GM12878 (cell line): ENCODE results near the gene TBC1D20. TPM values are rescaled to one million over a fixed set of nuclear protein-coding genes. Genes with fewer than 3 reads are reported as not detected.

ENCODE experiments used
- ATAC-seq: fragments of 200-7000 bp; cut with Tn5 transposase; 3 replicates; pipeline ENCODE4 v1.9.1; 2020; ENCODE audit warnings: mild to moderate bottlenecking, moderate library complexity
- BruUV-seq: library from RNA; stranded (reverse); fragments of 400-500 nt; replicated peaks from 2 replicates; lab custom pipeline; 2021; lab: Mats Ljungman, UMichigan
- CTCF ChIA-PET: fragments of 300-600 bp; sonication (Branson Sonifier 250); formaldehyde crosslinking; extraction: SDS; loops from one replicate; lab custom pipeline; 2021; ENCODE audit warnings: inconsistent platforms; lab: Yijun Ruan, JAX
- POLR2A ChIA-PET: fragments of 350-600 bp; formaldehyde crosslinking; extraction: SDS; loops from one replicate; lab custom pipeline; 2021; ENCODE audit warnings: inconsistent platforms; lab: Charles Lee
- RAD21 ChIA-PET: fragments of 300-600 bp; sonication (Branson Sonifier 250); formaldehyde crosslinking; loops from one replicate; lab custom pipeline; 2023; ENCODE audit warnings: antibody characterized with exemption; ENCODE audit not compliant: unreplicated experiment; lab: Charles Lee
- SMC1A ChIA-PET: fragments of 300-600 bp; sonication (Branson Sonifier 250); formaldehyde crosslinking; loops from one replicate; lab custom pipeline; 2023; ENCODE audit not compliant: unreplicated experiment, uncharacterized antibody; lab: Charles Lee
- DNase-seq: peaks from one replicate; pipeline ENCODE4 v3.0.0-alpha.2; 2011; ENCODE audit warnings: low read depth, low spot score
- FAIRE-seq: peaks from 3 replicates; lab custom pipeline; 2011; peaks lifted over from hg19 to GRCh38; lab: Jason Lieb, UNC
- H2AFZ ChIP-seq: 2 replicates; pipeline ENCODE4 v1.6.0; 2011; ENCODE audit warnings: low read depth, low read length, control low read depth; ENCODE audit not compliant: control insufficient read depth
- H3K27ac ChIP-seq: 2 replicates; pipeline ENCODE4 v1.5.1; 2011; ENCODE audit warnings: control low read depth; ENCODE audit not compliant: control insufficient read depth, insufficient read depth
- H3K27me3 ChIP-seq, 2 experiments: replicated peaks in 1 of 2; 2 replicates each; pipeline versions ENCODE4 v1.6.0 to v1.6.1; 2011; ENCODE audit warnings: low read length in 1 of 2; ENCODE audit not compliant: control insufficient read depth in 2 of 2, insufficient read depth in 2 of 2
- H3K36me3 ChIP-seq, 2 experiments: 2 replicates each; pipeline ENCODE4 v1.5.1; 2011; ENCODE audit warnings: low read length in 1 of 2; ENCODE audit not compliant: control insufficient read depth in 2 of 2, insufficient read depth in 2 of 2
- H3K4me1 ChIP-seq: 2 replicates; pipeline ENCODE4 v1.6.1; 2011; ENCODE audit warnings: mild to moderate bottlenecking, low read length, moderate library complexity, mixed read lengths; ENCODE audit not compliant: control insufficient read depth, insufficient read depth
- H3K4me2 ChIP-seq: 2 replicates; pipeline ENCODE4 v1.6.0; 2011; ENCODE audit warnings: control low read depth; ENCODE audit not compliant: control insufficient read depth, insufficient read depth
- H3K4me3 ChIP-seq: fragments of 200-600 bp; sonication (generic); 2 replicates; pipeline ENCODE4 v1.5.1; 2016
- H3K79me2 ChIP-seq: 2 replicates; pipeline ENCODE4 v1.6.0; 2011; ENCODE audit warnings: low read length; ENCODE audit not compliant: control insufficient read depth, insufficient read depth
- H3K9ac ChIP-seq: 2 replicates; pipeline ENCODE4 v1.8.0; 2011; ENCODE audit warnings: low read length, control low read depth, mixed read lengths; ENCODE audit not compliant: control insufficient read depth, insufficient read depth
- H3K9me3 ChIP-seq: replicated peaks from 3 replicates; pipeline ENCODE4 v1.5.1; 2011; ENCODE audit warnings: mild to moderate bottlenecking, low read length; ENCODE audit not compliant: control insufficient read depth, insufficient read depth
- H4K20me1 ChIP-seq: 2 replicates; pipeline ENCODE4 v1.6.0; 2011; ENCODE audit not compliant: control insufficient read depth, insufficient read depth
- CEBPZ ChIP-seq: fragments of 150-350 bp; IDR thresholded peaks from 2 replicates; pipeline ENCODE4 v1.6.1; 2016; ENCODE audit warnings: low read depth, low read length
- CUX1 ChIP-seq: IDR thresholded peaks from 2 replicates; pipeline ENCODE4 v1.6.1; 2012; ENCODE audit warnings: improper control_type of control experiment, low read depth, low read length; ENCODE audit not compliant: insufficient replicate concordance
- DPF2 ChIP-seq: fragments of 450-650 bp; IDR thresholded peaks from 2 replicates; pipeline ENCODE4 v1.6.1; 2017; ENCODE audit warnings: mild to moderate bottlenecking
- E4F1 ChIP-seq: fragments of 450-650 bp; IDR thresholded peaks from 2 replicates; pipeline ENCODE4 v1.6.1; 2018; ENCODE audit warnings: borderline replicate concordance, mild to moderate bottlenecking; ENCODE audit not compliant: partially characterized antibody
- WRNIP1 ChIP-seq: IDR thresholded peaks from 2 replicates; pipeline ENCODE4 v1.6.1; 2011; ENCODE audit warnings: low read depth, low read length, improper control_type of control experiment, borderline replicate concordance
- ZBTB11 ChIP-seq: fragments of 450-650 bp; formaldehyde crosslinking; IDR thresholded peaks from 2 replicates; pipeline ENCODE4 v1.5.0; 2022; ENCODE audit warnings: mild to moderate bottlenecking, missing genetic modification characterization
- ZNF274 ChIP-seq: IDR thresholded peaks from one replicate; pipeline ENCODE4 v1.8.0; 2011; ENCODE audit not compliant: insufficient read length, insufficient read depth
- ZSCAN29 ChIP-seq: fragments of 450-650 bp; IDR thresholded peaks from 2 replicates; pipeline ENCODE4 v1.6.1; 2017; ENCODE audit warnings: mild to moderate bottlenecking, moderate library complexity
- WGBS: methylation state at CpG from one replicate; pipeline ENCODE4 v1.1.6; 2016; ENCODE audit warnings: low lambda C conversion rate; ENCODE audit not compliant: insufficient replicate concordance, insufficient coverage; ENCODE audit errors: missing lambda C conversion rate; 5-methylcytosine and 5-hydroxymethylcytosine counted together
- in situ Hi-C: fragments of 300-500 bp; cut with MboI; formaldehyde crosslinking; loops from 9 replicates; pipeline ENCODE4 v1.14.3; 2018; ENCODE audit warnings: mixed read lengths
- intact Hi-C: fragments of 100-400 bp; cut with micrococcal nuclease; formaldehyde crosslinking; loops from one replicate; pipeline ENCODE4 v1.14.2; 2022; ENCODE audit not compliant: unreplicated experiment
- polyA plus RNA-seq, 11 experiments: library from polyadenylated mRNA; depleted of rRNA in 4 of 11; unstranded in 6 of 11; stranded (reverse) in 5 of 11; fragments of >200 nt; fragmentation: Nextera tagmentation in 4 of 11; fragmentation: Illumina TruSeq in 1 of 11; extraction: Ambion mirVana in 4 of 11; extraction: Trizol in 1 of 11; gene quantifications; 1 replicate in 1 of 11; 2 replicates in 10 of 11; pipeline versions ENCODE4 v1.2.1 to v1.2.3, GENCODE V29; 2011 to 2016; ENCODE audit warnings: inconsistent platforms in 2 of 11, missing spikeins in 2 of 11, low read depth in 1 of 11
- total RNA-seq, 4 experiments: library from RNA; depleted of rRNA in 3 of 4; stranded (reverse); fragments of >200 nt in 3 of 4; fragmentation: Illumina TruSeq in 1 of 4; extraction: Trizol in 1 of 4; gene quantifications; 2 replicates each; pipeline versions ENCODE4 v1.2.1 to v1.2.3, GENCODE V29; 2013 to 2021

Gene TBC1D20
- total and polyA plus RNA-seq, 10 of the 15 experiments (the other 5 are each of a cell fraction or from before 2014, with no cell fraction given) = 4.3 to 17.9 (median 11.2) TPM

GRCh38 chr20:421685-422250, 40.6 kb downstream of the TBC1D20 start:
- Histone ChIP-seq H2AFZ (no peak overlapping the region), H3K79me2 (no peaks in the 10 kb centered on the region), H3K27ac (no peak overlapping the region), H3K4me3 (no peak overlapping the region), H3K9me3 (no peaks in the 10 kb centered on the region), H3K4me2 (no peak overlapping the region), H3K4me1 (no peaks in the 10 kb centered on the region), H4K20me1 (no peaks in the 10 kb centered on the region), H3K36me3 (peaks cover 3 to 13% of the 10 kb centered on the region in 2 experiments; a peak in 3 of 4 replicates), H3K27me3 (no peaks in the 10 kb centered on the region), H3K9ac (no peak overlapping the region)
- in situ Hi-C loops = no loop called here
- ChIA-PET RAD21 (no interaction called here), SMC1A (interaction anchor here (0.8 to 1.7 kb wide), 2 partner anchors 67 to 224 kb away, joined by 3 read pairs; no protein-coding TSS in a partner anchor), CTCF (no interaction called here), POLR2A (interaction anchor here (0.7 kb wide), 1 partner anchor 308 kb away, joined by 4 read pairs; no protein-coding TSS in a partner anchor)
- BruUV-seq = TSS peak; percentile 60
- 99% methylated on average over 8 of the region's 8 CpGs for WGBS
- DNase-seq (no peak), FAIRE-seq (no peak), ATAC-seq (no peak)
- intact Hi-C loops = no loop called here
- TF ChIP-seq ZBTB11 (CRISPR knock-in tag) (no peak), DPF2 (no peak), CEBPZ (no peak), CUX1 (no peak), WRNIP1 (no peak), ZSCAN29 (no peak), ZNF274 (no peak), E4F1 (no peak)
